ENCODE data around the gene FANCC. TPM values are rescaled to one million over a fixed set of nuclear protein-coding genes. Genes with fewer than 3 reads are reported as not detected.

Gene FANCC
- total and polyA plus RNA-seq, 2 of the 4 experiments (the other 2 are of a cell fraction): 4.7 to 6.3 TPM

DNA sequence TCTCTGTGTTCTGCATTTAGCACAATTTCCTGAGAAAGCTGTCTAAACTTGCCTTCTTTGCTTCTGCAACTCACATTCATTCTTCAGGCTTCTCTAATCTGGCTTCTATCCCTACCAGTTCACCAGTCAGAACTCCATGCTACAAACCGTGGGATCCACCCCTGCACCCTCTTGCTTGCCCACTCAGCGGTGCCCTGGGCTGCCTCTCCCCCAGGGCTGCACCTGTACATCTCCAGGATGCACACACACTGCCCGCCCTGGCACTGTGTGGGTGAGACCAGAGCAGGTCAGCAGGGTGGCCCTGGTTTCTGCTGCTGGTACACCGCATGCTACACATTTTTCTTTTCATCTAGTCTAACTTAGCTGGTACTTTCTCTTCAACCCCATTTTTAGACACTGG, 127.1 kb downstream of the FANCC start:
- Histone ChIP-seq H3K14ac (replicated peaks; ENCODE audit: low read depth, low read length) (no peak overlapping the region), H4K8ac (ENCODE audit: low read depth in 2 of 2, low read length in 2 of 2) (no peak overlapping the region), H4K20me1 (ENCODE audit: insufficient read depth, low read length) (no peaks in the 10 kb centered on the region), H3K4ac (ENCODE audit: low read depth, low read length) (no peak overlapping the region), H3K18ac (ENCODE audit: low read depth, low read length) (peak overlapping the region; percentile 16; the same call in 1 of the 2 replicates), H3K27me3 (ENCODE audit: control insufficient read depth, insufficient read depth, low read length) (no peaks in the 10 kb centered on the region), H3K9me1 (ENCODE audit: insufficient read depth, low read length) (peaks cover 4% of the 10 kb centered on the region), H3K79me1 (ENCODE audit: low read depth in 1 of 2, low read length in 2 of 2) (peaks cover 0 to 19% of the 10 kb centered on the region in 2 experiments; a peak in 2 of 4 replicates), H3K9ac (ENCODE audit: low read depth, low read length) (no peak overlapping the region), H2BK120ac (ENCODE audit: low read depth, low read length) (no peak overlapping the region), H2BK5ac (ENCODE audit: low read depth, low read length, poor library complexity, severe bottlenecking) (no peak overlapping the region), H3K23ac (ENCODE audit: low read depth, low read length) (no peak overlapping the region), H3K9me3 (ENCODE audit: control insufficient read depth, insufficient read depth, low read length) (no peaks in the 10 kb centered on the region), H2AFZ (replicated peaks; ENCODE audit: low read length, poor library complexity) (no peak overlapping the region), H3K27ac (ENCODE audit: insufficient read depth, low read length) (no peak overlapping the region), H2AK5ac (ENCODE audit: low read depth, low read length) (no peak overlapping the region), H3K36me3 (ENCODE audit: control insufficient read depth, insufficient read depth, low read length) (no peaks in the 10 kb centered on the region), H4K91ac (ENCODE audit: insufficient read depth, low read depth, low read length) (no peak overlapping the region), H3K4me2 (ENCODE audit: low read depth, low read length) (no peak overlapping the region), H3K4me3 (ENCODE audit: insufficient read depth, low read depth, low read length) (no peak overlapping the region), H3K56ac (ENCODE audit: extremely low read depth, insufficient read depth, low read length) (no peak overlapping the region), H3K4me1 (ENCODE audit: control insufficient read depth, insufficient read depth, low read length) (peaks cover 12% of the 10 kb centered on the region), H4K5ac (ENCODE audit: low read depth, low read length) (no peak overlapping the region), H2BK15ac (ENCODE audit: low read depth, low read length) (no peak overlapping the region), H2BK20ac (ENCODE audit: low read depth, low read length) (no peak overlapping the region), H2AK9ac (replicated peaks; ENCODE audit: low read depth, low read length, poor library complexity) (no peak overlapping the region)
- in situ Hi-C loops (cut with MboI; ENCODE audit: low sequenced_read_pairs) (no loop called here), dilution Hi-C loops (cut with HindIII; ENCODE audit: low sequenced_read_pairs, unreplicated experiment) (no loop called here), intact Hi-C loops (cut with micrococcal nuclease) (no loop called here)
- ATAC-seq (ENCODE audit: low read depth): no peak
- no peak for TF ChIP-seq RAD21 (IDR thresholded peaks at IDR 0.05; ENCODE audit: low read length)
- TF ChIP-seq, protein P1, sequence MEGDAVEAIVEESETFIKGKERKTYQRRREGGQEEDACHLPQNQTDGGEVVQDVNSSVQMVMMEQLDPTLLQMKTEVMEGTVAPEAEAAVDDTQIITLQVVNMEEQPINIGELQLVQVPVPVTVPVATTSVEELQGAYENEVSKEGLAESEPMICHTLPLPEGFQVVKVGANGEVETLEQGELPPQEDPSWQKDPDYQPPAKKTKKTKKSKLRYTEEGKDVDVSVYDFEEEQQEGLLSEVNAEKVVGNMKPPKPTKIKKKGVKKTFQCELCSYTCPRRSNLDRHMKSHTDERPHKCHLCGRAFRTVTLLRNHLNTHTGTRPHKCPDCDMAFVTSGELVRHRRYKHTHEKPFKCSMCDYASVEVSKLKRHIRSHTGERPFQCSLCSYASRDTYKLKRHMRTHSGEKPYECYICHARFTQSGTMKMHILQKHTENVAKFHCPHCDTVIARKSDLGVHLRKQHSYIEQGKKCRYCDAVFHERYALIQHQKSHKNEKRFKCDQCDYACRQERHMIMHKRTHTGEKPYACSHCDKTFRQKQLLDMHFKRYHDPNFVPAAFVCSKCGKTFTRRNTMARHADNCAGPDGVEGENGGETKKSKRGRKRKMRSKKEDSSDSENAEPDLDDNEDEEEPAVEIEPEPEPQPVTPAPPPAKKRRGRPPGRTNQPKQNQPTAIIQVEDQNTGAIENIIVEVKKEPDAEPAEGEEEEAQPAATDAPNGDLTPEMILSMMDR (conservative IDR thresholded peaks at IDR 0.05; ENCODE audit: low read depth, low read length): no peak
- no peak for TF ChIP-seq RFX5 (IDR thresholded peaks at IDR 0.05; ENCODE audit: low read depth, low read length)
- ChIA-PET POLR2A (ENCODE audit: unreplicated experiment) (no interaction called here), CTCF (interaction anchor here (1.9 kb wide), 1 partner anchor 22 kb away, joined by 7 read pairs; no protein-coding TSS in a partner anchor)
- DNase-seq: no peak
- no CpG with 5 or more reads among the region's 4 CpGs for WGBS, 2 experiments (ENCODE audit: extremely low coverage in 2 of 2, insufficient read length in 1 of 2)
- BruUV-seq (replicated peaks): no TSS peak

Measured in IMR-90 (cell line).